ENCODE results near the gene SPAG16. TPM values are rescaled to one million over a fixed set of nuclear protein-coding genes. Genes with fewer than 3 reads are reported as not detected.

The SPAG16 gene
- total RNA-seq, 1 experiment from 2014 or later: 16.0 TPM

- ChIA-PET POLR2A (no interaction called here), CTCF (no interaction called here)
- Mint-ChIP-seq H3K36me3 (peaks cover 5% of the 10 kb centered on the region; the same call in 1 of the 2 replicates), H3K27ac (no peak overlapping the region), H3K4me1 (0 out of 2 replicates have a peak, but pooled peaks cover 3% of the 10 kb centered on the region), H3K27me3 (ENCODE audit: low read depth) (no peaks in the 10 kb centered on the region), H3K4me3 (no peak overlapping the region), H3K9me3 (no peaks in the 10 kb centered on the region; the same call in 1 of the 2 replicates)
- no peak for ATAC-seq
- TF ChIP-seq, protein P1, sequence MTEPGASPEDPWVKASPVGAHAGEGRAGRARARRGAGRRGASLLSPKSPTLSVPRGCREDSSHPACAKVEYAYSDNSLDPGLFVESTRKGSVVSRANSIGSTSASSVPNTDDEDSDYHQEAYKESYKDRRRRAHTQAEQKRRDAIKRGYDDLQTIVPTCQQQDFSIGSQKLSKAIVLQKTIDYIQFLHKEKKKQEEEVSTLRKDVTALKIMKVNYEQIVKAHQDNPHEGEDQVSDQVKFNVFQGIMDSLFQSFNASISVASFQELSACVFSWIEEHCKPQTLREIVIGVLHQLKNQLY (CRISPR knock-in tag; IDR thresholded peaks at IDR 0.05): no peak
- no peak for TF ChIP-seq USF2 (CRISPR knock-in tag; IDR thresholded peaks at IDR 0.05)
- no peak for TF ChIP-seq SMAD4 (CRISPR knock-in tag; IDR thresholded peaks at IDR 0.05)
- no peak for TF ChIP-seq NR3C1 (CRISPR knock-in tag; conservative IDR thresholded peaks at IDR 0.05; ENCODE audit: low read depth)
- TF ChIP-seq ATF6 (CRISPR knock-in tag; IDR thresholded peaks at IDR 0.05): no peak
- TF ChIP-seq FOXP1 (CRISPR knock-in tag; IDR thresholded peaks at IDR 0.05; ENCODE audit: borderline replicate concordance): no peak
- TF ChIP-seq MAX (CRISPR knock-in tag; IDR thresholded peaks at IDR 0.05): no peak
- no peak for TF ChIP-seq PRRX2 (CRISPR knock-in tag; IDR thresholded peaks at IDR 0.05)
- TF ChIP-seq TEAD4 (CRISPR knock-in tag; IDR thresholded peaks at IDR 0.05): no peak
- no peak for TF ChIP-seq STAT6 (CRISPR knock-in tag; conservative IDR thresholded peaks at IDR 0.05; ENCODE audit: low read depth)
- TF ChIP-seq CDX4 (CRISPR knock-in tag; IDR thresholded peaks at IDR 0.05; ENCODE audit: borderline replicate concordance): no peak
- TF ChIP-seq FOXK1 (CRISPR knock-in tag; IDR thresholded peaks at IDR 0.05): no peak
- no peak for TF ChIP-seq RORB (CRISPR knock-in tag; IDR thresholded peaks at IDR 0.05)
- TF ChIP-seq RELA (CRISPR knock-in tag; IDR thresholded peaks at IDR 0.05; ENCODE audit: borderline replicate concordance): no peak
- no peak for TF ChIP-seq E2F1 (CRISPR knock-in tag; IDR thresholded peaks at IDR 0.05)
- TF ChIP-seq, protein P2, sequence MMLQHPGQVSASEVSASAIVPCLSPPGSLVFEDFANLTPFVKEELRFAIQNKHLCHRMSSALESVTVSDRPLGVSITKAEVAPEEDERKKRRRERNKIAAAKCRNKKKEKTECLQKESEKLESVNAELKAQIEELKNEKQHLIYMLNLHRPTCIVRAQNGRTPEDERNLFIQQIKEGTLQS (CRISPR knock-in tag; conservative IDR thresholded peaks at IDR 0.05): no peak
- TF ChIP-seq, protein P3, sequence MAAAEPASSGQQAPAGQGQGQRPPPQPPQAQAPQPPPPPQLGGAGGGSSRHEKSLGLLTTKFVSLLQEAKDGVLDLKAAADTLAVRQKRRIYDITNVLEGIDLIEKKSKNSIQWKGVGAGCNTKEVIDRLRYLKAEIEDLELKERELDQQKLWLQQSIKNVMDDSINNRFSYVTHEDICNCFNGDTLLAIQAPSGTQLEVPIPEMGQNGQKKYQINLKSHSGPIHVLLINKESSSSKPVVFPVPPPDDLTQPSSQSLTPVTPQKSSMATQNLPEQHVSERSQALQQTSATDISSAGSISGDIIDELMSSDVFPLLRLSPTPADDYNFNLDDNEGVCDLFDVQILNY (CRISPR knock-in tag; IDR thresholded peaks at IDR 0.05): no peak
- no peak for TF ChIP-seq MYBL2 (CRISPR knock-in tag; IDR thresholded peaks at IDR 0.05)
- DNase-seq (ENCODE audit: low spot score): no peak
Measured at GRCh38 chr2:213422211-213422610, 137.9 kb downstream of the SPAG16 start.
